Measurements from ENCODE around the gene KRT28. TPM values are rescaled to one million over a fixed set of nuclear protein-coding genes. Genes with fewer than 3 reads are reported as not detected.
"Not testable (repeated sequence)": the region's sequence is repeated elsewhere in the genome, so short reads cannot be mapped to it uniquely, and the experiment has no call there.

The KRT28 gene
- total and polyA plus RNA-seq, 2 experiments from 2014 or later, result not detected

GRCh38 chr17:40814657-40815056, 14.9 kb upstream of the KRT28 start:
- not testable (repeated sequence) for H3K4me1 ChIP-seq (ENCODE audit: insufficient read depth); H3K27ac Mint-ChIP-seq; H3K9me2 ChIP-seq (ENCODE audit: insufficient read depth); H3K36me3 ChIP-seq (ENCODE audit: insufficient read depth); ATAC-seq; H3K27me3 Mint-ChIP-seq (ENCODE audit: insufficient read depth, low read depth, poor library complexity); H4K20me1 ChIP-seq (replicated peaks; ENCODE audit: insufficient read depth); H3F3A ChIP-seq (replicated peaks; ENCODE audit: low read depth); H3K4me3 Mint-ChIP-seq; H3K36me3 Mint-ChIP-seq (ENCODE audit: low read depth); H3K4me2 ChIP-seq; H3K4me3 ChIP-seq; H3K4me1 Mint-ChIP-seq; H3K27ac ChIP-seq (ENCODE audit: low read depth); H2AFZ ChIP-seq; H3K79me2 ChIP-seq (replicated peaks; ENCODE audit: insufficient read depth); DNase-seq (ENCODE audit: low spot score); H3K9me3 Mint-ChIP-seq
- H3K27me3 ChIP-seq (ENCODE audit: insufficient read depth), result peaks cover 22% of the 10 kb centered on the region; the same call in 1 of the 2 replicates

DNA sequence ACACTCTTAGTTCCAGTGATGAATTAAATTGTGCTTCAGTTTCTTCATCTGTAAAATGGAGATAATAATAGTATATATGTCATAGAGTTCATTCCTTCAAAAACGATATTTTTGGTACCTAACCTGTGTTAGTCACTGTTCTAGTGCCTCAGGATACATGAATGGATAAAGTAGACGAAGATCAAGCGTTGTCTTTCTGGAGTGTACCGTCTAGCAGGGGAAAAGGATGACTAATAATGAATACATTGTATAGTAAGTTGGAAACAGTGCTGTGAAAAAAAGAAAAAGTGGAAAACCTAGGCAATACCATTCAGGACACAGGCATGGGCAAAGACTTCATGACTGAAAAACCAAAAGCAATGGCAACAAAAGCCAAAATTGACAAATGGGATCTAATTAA, 14.0 kb upstream of the KRT28 start:
- no peak for DNase-seq (ENCODE audit: low spot score)
- peaks cover 3% of the 10 kb centered on the region for H3K27me3 Mint-ChIP-seq (ENCODE audit: insufficient read depth, low read depth, poor library complexity)
- Histone ChIP-seq H3K4me2 (no peak overlapping the region), H3K4me1 (ENCODE audit: insufficient read depth) (0 out of 2 replicates have a peak, but pooled peaks cover 5% of the 10 kb centered on the region), H3K4me3 (no peak overlapping the region), H3K27ac (ENCODE audit: low read depth) (no peak overlapping the region), H4K20me1 (replicated peaks; ENCODE audit: insufficient read depth) (no peaks in the 10 kb centered on the region), H2AFZ (no peak overlapping the region), H3K27me3 (ENCODE audit: insufficient read depth) (peaks cover 30% of the 10 kb centered on the region; the same call in 1 of the 2 replicates), H3F3A (replicated peaks; ENCODE audit: low read depth) (no peaks in the 10 kb centered on the region), H3K36me3 (ENCODE audit: insufficient read depth) (peaks cover 5% of the 10 kb centered on the region; the same call in 1 of the 2 replicates), H3K9me2 (ENCODE audit: insufficient read depth) (no peaks in the 10 kb centered on the region), H3K79me2 (replicated peaks; ENCODE audit: insufficient read depth) (no peaks in the 10 kb centered on the region)
- H3K36me3 Mint-ChIP-seq (ENCODE audit: low read depth), result peaks cover 8% of the 10 kb centered on the region; the same call in 2 of the 3 replicates
- H3K4me3 Mint-ChIP-seq, result no peak overlapping the region
- H3K9me3 Mint-ChIP-seq, result no peaks in the 10 kb centered on the region; the same call in 2 of the 3 replicates
- no peaks in the 10 kb centered on the region for H3K4me1 Mint-ChIP-seq
- no peak overlapping the region for H3K27ac Mint-ChIP-seq
- no peak for ATAC-seq
- TF ChIP-seq, protein P1, sequence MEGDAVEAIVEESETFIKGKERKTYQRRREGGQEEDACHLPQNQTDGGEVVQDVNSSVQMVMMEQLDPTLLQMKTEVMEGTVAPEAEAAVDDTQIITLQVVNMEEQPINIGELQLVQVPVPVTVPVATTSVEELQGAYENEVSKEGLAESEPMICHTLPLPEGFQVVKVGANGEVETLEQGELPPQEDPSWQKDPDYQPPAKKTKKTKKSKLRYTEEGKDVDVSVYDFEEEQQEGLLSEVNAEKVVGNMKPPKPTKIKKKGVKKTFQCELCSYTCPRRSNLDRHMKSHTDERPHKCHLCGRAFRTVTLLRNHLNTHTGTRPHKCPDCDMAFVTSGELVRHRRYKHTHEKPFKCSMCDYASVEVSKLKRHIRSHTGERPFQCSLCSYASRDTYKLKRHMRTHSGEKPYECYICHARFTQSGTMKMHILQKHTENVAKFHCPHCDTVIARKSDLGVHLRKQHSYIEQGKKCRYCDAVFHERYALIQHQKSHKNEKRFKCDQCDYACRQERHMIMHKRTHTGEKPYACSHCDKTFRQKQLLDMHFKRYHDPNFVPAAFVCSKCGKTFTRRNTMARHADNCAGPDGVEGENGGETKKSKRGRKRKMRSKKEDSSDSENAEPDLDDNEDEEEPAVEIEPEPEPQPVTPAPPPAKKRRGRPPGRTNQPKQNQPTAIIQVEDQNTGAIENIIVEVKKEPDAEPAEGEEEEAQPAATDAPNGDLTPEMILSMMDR (conservative IDR thresholded peaks at IDR 0.05; ENCODE audit: low read depth in 2 of 2), result no peak
- no peak for TF ChIP-seq JUNB (IDR thresholded peaks at IDR 0.05; ENCODE audit: unreplicated experiment)
- no peak for TF ChIP-seq ZNF114 (CRISPR knock-in tag; IDR thresholded peaks at IDR 0.05)
- no peak for TF ChIP-seq CREB1 (CRISPR knock-in tag; IDR thresholded peaks at IDR 0.05; ENCODE audit: low read depth)
- TF ChIP-seq EZH2 (IDR thresholded peaks at IDR 0.05; ENCODE audit: low read depth, unreplicated experiment), result no peak
- TF ChIP-seq EZH2phosphoT487 (IDR thresholded peaks at IDR 0.05; ENCODE audit: unreplicated experiment), result no peak
- TF ChIP-seq ZNF462 (CRISPR knock-in tag; IDR thresholded peaks at IDR 0.05), result no peak
- no peak for TF ChIP-seq POLR2AphosphoS5 (IDR thresholded peaks at IDR 0.05; ENCODE audit: low read depth)
- no peak for TF ChIP-seq NANOG (IDR thresholded peaks at IDR 0.05; ENCODE audit: borderline replicate concordance)
- TF ChIP-seq STAT1 (IDR thresholded peaks at IDR 0.05; ENCODE audit: unreplicated experiment), result no peak
- TF ChIP-seq ETS1 (IDR thresholded peaks at IDR 0.05), result no peak

Data from GM23338 (cell line).